Measurements from ENCODE around the gene CHSY1.

DNA sequence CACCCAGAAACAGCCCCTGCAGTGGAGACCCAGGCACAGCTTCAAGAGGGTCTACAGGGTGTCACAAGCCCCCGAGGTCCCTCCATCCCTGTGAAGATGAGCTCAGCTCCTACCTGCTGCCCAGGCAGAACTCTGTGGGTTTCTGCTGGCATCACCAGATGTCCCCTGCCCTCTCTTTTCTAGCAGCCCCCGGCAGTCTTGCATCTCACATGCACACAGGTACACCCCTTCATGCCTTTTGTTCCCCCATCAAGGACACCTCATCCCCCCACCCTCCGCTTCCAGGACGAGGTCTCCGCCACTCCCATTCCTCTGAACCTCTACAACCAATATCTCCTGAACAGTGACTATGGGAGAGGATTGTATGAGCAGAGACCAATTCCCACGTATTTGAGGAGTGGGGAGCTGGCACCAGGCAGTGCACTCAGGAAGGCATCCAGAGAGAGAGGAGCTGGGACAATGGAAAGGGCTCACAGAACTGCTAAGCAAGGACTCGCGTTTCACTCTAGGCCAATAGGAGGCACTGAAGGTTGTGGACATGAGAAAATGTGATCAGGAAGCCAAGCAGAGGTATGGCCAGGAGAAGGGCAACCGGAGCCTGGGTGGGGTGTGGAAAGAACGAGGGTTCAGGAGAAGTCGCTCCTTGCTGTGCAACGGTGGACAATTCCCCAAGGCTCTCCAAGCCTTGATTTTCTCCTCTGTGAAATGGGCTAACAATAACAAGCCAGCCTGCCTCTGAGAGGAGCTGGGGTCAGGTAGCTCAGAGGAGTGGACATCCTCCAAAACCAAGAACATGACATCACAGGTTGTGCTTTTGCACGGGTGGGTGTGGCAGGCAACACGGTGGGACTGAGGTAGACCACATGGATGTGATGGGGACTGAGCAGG is 115.2 kb downstream of the CHSY1 start:
- TF ChIP-seq, protein P1, sequence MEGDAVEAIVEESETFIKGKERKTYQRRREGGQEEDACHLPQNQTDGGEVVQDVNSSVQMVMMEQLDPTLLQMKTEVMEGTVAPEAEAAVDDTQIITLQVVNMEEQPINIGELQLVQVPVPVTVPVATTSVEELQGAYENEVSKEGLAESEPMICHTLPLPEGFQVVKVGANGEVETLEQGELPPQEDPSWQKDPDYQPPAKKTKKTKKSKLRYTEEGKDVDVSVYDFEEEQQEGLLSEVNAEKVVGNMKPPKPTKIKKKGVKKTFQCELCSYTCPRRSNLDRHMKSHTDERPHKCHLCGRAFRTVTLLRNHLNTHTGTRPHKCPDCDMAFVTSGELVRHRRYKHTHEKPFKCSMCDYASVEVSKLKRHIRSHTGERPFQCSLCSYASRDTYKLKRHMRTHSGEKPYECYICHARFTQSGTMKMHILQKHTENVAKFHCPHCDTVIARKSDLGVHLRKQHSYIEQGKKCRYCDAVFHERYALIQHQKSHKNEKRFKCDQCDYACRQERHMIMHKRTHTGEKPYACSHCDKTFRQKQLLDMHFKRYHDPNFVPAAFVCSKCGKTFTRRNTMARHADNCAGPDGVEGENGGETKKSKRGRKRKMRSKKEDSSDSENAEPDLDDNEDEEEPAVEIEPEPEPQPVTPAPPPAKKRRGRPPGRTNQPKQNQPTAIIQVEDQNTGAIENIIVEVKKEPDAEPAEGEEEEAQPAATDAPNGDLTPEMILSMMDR (conservative IDR thresholded peaks at IDR 0.05; ENCODE audit: low read depth, low read length) = no peak
- TF ChIP-seq SMC3 (IDR thresholded peaks at IDR 0.05; ENCODE audit: low read depth, low read length) (no peak), MAFK (IDR thresholded peaks at IDR 0.05; ENCODE audit: low read depth, low read length) (no peak), POLR2A (IDR thresholded peaks at IDR 0.05; ENCODE audit: low read depth, low read length) (no peak), FOS (IDR thresholded peaks at IDR 0.05; ENCODE audit: low read depth, low read length) (no peak), RAD21 (IDR thresholded peaks at IDR 0.05; ENCODE audit: low read length) (no peak)
- TF ChIP-seq, protein P2, sequence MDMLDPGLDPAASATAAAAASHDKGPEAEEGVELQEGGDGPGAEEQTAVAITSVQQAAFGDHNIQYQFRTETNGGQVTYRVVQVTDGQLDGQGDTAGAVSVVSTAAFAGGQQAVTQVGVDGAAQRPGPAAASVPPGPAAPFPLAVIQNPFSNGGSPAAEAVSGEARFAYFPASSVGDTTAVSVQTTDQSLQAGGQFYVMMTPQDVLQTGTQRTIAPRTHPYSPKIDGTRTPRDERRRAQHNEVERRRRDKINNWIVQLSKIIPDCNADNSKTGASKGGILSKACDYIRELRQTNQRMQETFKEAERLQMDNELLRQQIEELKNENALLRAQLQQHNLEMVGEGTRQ (IDR thresholded peaks at IDR 0.05; ENCODE audit: low read depth, low read length) = no peak
